Gastroesophageal sphincter (tissue), 4 donors: ENCODE results near the gene SH2D3A. TPM values are rescaled to one million over a fixed set of nuclear protein-coding genes. Genes with fewer than 3 reads are reported as not detected.

Experiments
- ATAC-seq: fragments of 150-250 bp; one replicate; pipeline ENCODE4 v1.9.1; 2016; ENCODE audit warnings: mild to moderate bottlenecking, moderate library complexity
- H3K27ac ChIP-seq, 4 donors: fragments of 200-600 bp; sonication (generic) in 3 of 4; 1 replicate in 3 of 4; 2 replicates in 1 of 4; pipeline ENCODE4 v1.5.1; 2016 to 2019
- H3K27me3 ChIP-seq: fragments of 200-600 bp; sonication (generic); one replicate; pipeline ENCODE4 v1.5.1; 2019
- H3K36me3 ChIP-seq, 2 donors: fragments of 200-600 bp; sonication (generic); one replicate each; pipeline ENCODE4 v1.5.1; 2019; ENCODE audit warnings: control low read depth in 1 of 2
- H3K4me1 ChIP-seq, 3 donors: fragments of 200-600 bp; sonication (generic); 1 replicate in 2 of 3; 2 replicates in 1 of 3; pipeline ENCODE4 v1.5.1; 2016 to 2019; ENCODE audit warnings: control low read depth in 2 of 3
- H3K4me3 ChIP-seq, 2 donors: fragments of 200-600 bp; sonication (generic); one replicate each; pipeline ENCODE4 v1.5.1; 2019; ENCODE audit warnings: mild to moderate bottlenecking in 1 of 2, moderate library complexity in 1 of 2
- H3K9me3 ChIP-seq, 3 donors: fragments of 200-600 bp; sonication (generic); one replicate each; pipeline ENCODE4 v1.5.1; 2017 to 2019; ENCODE audit warnings: control low read depth in 2 of 3
- EP300 ChIP-seq: sonication (generic); formaldehyde crosslinking; IDR thresholded peaks from one replicate; pipeline ENCODE4 v1.6.1; 2017; ENCODE audit warnings: antibody characterized with exemption, mild to moderate bottlenecking
- POLR2A ChIP-seq, 2 donors: fragments of 450-650 bp; IDR thresholded peaks; one replicate each; pipeline ENCODE4 v1.6.1; 2017; ENCODE audit warnings: antibody characterized with exemption in 2 of 2, mild to moderate bottlenecking in 2 of 2, moderate library complexity in 1 of 2
- POLR2AphosphoS5 ChIP-seq: sonication (generic); formaldehyde crosslinking; IDR thresholded peaks from one replicate; pipeline ENCODE4 v1.6.1; 2017; ENCODE audit warnings: antibody characterized with exemption
- WGBS, 2 donors: methylation state at CpG; one replicate each; pipeline ENCODE4 v1.1.5; 2018; ENCODE audit warnings: low coverage in 1 of 2; 5-methylcytosine and 5-hydroxymethylcytosine counted together
- total RNA-seq, 4 donors: library from RNA; depleted of rRNA; stranded (reverse); fragments of >200 nt; gene quantifications; one replicate each; pipeline ENCODE4 v1.1.0, GENCODE V29; 2016
- TF ChIP-seq, protein P1 (sequence below), 4 experiments: fragments of 200-600 bp in 2 of 4; fragments of 450-650 bp in 2 of 4; sonication (generic) in 1 of 4; IDR thresholded peaks; one replicate each; pipeline ENCODE4 v1.5.1; 2017 to 2019; ENCODE audit warnings: antibody characterized with exemption in 4 of 4, mild to moderate bottlenecking in 2 of 4, moderate library complexity in 2 of 4

Gene SH2D3A
- total RNA-seq, 4 donors from 2014 or later = 0.78 to 5.8 (median 1.7) TPM; not detected in 1

DNA sequence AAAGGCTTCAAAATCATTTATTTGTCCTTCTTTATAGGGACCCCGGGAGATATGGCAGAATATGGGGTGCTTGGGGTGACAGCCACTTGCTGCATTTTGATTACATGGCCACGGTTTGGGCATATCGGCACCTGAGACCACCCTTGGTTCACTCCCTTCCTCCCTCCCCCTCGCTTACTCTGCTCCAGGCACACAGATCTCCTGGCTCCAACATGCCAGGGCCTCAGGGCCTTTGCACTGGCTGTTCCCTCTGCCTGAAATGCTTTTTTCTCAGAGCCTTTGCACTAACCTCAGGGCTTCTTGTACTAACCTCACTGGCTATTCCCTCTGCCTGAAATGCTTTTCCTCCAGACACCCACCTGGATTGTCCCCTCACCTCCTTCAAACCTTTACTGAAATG, 29.0 kb upstream of the SH2D3A start:
- peaks cover 0 to 24% (median 0%) of the 10 kb centered on the region in 3 donors for H3K9me3 ChIP-seq
- WGBS, 2 donors = 63 to 86% methylated on average over 2 to 4 of the region's 4 CpGs
- ATAC-seq = no peak
- H3K27me3 ChIP-seq = peaks cover 57% of the 10 kb centered on the region
- TF ChIP-seq, protein P1, sequence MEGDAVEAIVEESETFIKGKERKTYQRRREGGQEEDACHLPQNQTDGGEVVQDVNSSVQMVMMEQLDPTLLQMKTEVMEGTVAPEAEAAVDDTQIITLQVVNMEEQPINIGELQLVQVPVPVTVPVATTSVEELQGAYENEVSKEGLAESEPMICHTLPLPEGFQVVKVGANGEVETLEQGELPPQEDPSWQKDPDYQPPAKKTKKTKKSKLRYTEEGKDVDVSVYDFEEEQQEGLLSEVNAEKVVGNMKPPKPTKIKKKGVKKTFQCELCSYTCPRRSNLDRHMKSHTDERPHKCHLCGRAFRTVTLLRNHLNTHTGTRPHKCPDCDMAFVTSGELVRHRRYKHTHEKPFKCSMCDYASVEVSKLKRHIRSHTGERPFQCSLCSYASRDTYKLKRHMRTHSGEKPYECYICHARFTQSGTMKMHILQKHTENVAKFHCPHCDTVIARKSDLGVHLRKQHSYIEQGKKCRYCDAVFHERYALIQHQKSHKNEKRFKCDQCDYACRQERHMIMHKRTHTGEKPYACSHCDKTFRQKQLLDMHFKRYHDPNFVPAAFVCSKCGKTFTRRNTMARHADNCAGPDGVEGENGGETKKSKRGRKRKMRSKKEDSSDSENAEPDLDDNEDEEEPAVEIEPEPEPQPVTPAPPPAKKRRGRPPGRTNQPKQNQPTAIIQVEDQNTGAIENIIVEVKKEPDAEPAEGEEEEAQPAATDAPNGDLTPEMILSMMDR (IDR thresholded peaks at IDR 0.05) = no peak
- no peak for TF ChIP-seq POLR2A (IDR thresholded peaks at IDR 0.05)
- TF ChIP-seq POLR2AphosphoS5 = no peak
- TF ChIP-seq EP300 = no peak
- H3K4me3 ChIP-seq = no peak overlapping the region
- peaks cover 0 to 1% (median 0%) of the 10 kb centered on the region in 3 donors for H3K4me1 ChIP-seq
- H3K27ac ChIP-seq = no peak overlapping the region
- H3K36me3 ChIP-seq = no peaks in the 10 kb centered on the region

GRCh38 chr19:6794686-6795431, 27.6 kb upstream of the SH2D3A start:
- 71% methylated on average over 6 to 13 of the region's 13 CpGs for WGBS, 2 donors
- Histone ChIP-seq H3K4me3 (no peak overlapping the region), H3K9me3 (peaks cover 0 to 24% (median 0%) of the 10 kb centered on the region in 3 donors), H3K27ac (no peak overlapping the region), H3K27me3 (peaks cover 43% of the 10 kb centered on the region), H3K36me3 (no peaks in the 10 kb centered on the region), H3K4me1 (no peaks in the 10 kb centered on the region)
- ATAC-seq = no peak
- no peak for TF ChIP-seq POLR2A (IDR thresholded peaks at IDR 0.05)
- TF ChIP-seq EP300 = no peak
- TF ChIP-seq, protein P1 (IDR thresholded peaks at IDR 0.05) = no peak
- no peak for TF ChIP-seq POLR2AphosphoS5

DNA sequence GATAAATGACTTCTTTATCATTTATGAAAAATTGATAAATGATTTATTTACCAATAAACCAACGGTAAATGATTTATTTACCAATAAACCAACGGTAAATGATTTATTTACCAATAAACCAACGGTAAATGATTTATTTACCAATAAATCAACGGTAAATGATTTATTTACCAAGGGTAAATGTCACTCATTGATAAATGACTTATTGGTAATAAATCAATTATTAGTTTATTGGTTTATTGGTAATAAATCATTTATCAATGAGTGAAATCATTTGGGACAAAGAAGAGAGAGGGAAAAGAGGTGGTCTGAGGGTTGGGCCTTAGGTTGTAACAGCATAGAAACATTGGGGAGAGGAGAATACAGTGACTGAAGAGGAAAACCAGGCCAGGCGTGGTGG, 26.7 kb upstream of the SH2D3A start:
- no peak overlapping the region for H3K27ac ChIP-seq
- H3K9me3 ChIP-seq = peaks cover 0 to 24% (median 0%) of the 10 kb centered on the region in 3 donors
- ATAC-seq = no peak
- peaks cover 42% of the 10 kb centered on the region for H3K27me3 ChIP-seq
- no peaks in the 10 kb centered on the region for H3K36me3 ChIP-seq
- H3K4me1 ChIP-seq = no peaks in the 10 kb centered on the region
- 85 to 91% methylated on average over 4 to 5 of the region's 5 CpGs for WGBS, 2 donors
- H3K4me3 ChIP-seq = no peak overlapping the region
- TF ChIP-seq POLR2AphosphoS5 (no peak), EP300 (no peak), POLR2A (IDR thresholded peaks at IDR 0.05) (no peak)
- TF ChIP-seq, protein P1 (IDR thresholded peaks at IDR 0.05) = no peak

DNA sequence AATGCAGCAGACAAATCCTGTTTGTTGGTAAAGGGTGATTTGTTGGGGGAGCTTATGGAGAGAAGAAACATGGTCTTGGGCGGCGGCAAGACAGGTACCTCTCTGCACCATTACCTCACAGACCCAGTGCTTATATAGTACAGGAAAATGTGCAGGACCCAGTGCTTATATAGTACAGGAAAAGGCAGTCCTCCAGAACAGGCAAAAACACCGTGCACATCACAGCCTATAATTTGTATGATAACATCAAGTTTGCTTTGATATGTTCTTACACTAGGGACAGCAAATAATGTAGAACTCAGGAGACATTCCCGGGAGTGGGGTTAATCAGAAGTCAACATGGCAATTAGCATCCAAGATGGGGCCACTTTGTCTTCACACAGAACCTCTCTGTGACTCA, 26.2 kb upstream of the SH2D3A start:
- Histone ChIP-seq H3K4me1 (no peaks in the 10 kb centered on the region), H3K9me3 (peaks cover 0 to 24% (median 0%) of the 10 kb centered on the region in 3 donors), H3K36me3 (no peaks in the 10 kb centered on the region), H3K4me3 (no peak overlapping the region), H3K27me3 (peaks cover 44% of the 10 kb centered on the region), H3K27ac (no peak overlapping the region)
- WGBS, 2 donors = 79% methylated on average over 4 of the region's 4 CpGs
- ATAC-seq = no peak
- TF ChIP-seq POLR2A (IDR thresholded peaks at IDR 0.05) (no peak), POLR2AphosphoS5 (no peak), EP300 (no peak)
- TF ChIP-seq, protein P1 (IDR thresholded peaks at IDR 0.05) = no peak

- no peaks in the 10 kb centered on the region for H3K4me1 ChIP-seq
- peaks cover 30% of the 10 kb centered on the region for H3K27me3 ChIP-seq
- TF ChIP-seq EP300 = no peak
- TF ChIP-seq POLR2A (IDR thresholded peaks at IDR 0.05) = no peak
- TF ChIP-seq, protein P1 (IDR thresholded peaks at IDR 0.05) = no peak
- TF ChIP-seq POLR2AphosphoS5 = no peak
- no peak overlapping the region for H3K27ac ChIP-seq
- H3K36me3 ChIP-seq = no peaks in the 10 kb centered on the region
- H3K4me3 ChIP-seq = no peak overlapping the region
- no peak for ATAC-seq
- WGBS, 2 donors = 63 to 64% methylated on average over 1 to 6 of the region's 6 CpGs
- H3K9me3 ChIP-seq = peaks cover 0 to 20% (median 0%) of the 10 kb centered on the region in 3 donors
These were observed 24.0 kb upstream of the SH2D3A start for GRCh38 chr19:6791237-6791636.
